HG03558 (cell line): Measurements from ENCODE around the gene MYO7B.

Experiments
- ATAC-seq: cut with Tn5 transposase; IDR thresholded peaks from one replicate; pipeline ENCODE4 v1.9.1; 2021; ENCODE audit warnings: moderate number of reproducible peaks; ENCODE audit not compliant: unreplicated experiment; ENCODE audit errors: extremely low read depth

MYO7B gene

DNA sequence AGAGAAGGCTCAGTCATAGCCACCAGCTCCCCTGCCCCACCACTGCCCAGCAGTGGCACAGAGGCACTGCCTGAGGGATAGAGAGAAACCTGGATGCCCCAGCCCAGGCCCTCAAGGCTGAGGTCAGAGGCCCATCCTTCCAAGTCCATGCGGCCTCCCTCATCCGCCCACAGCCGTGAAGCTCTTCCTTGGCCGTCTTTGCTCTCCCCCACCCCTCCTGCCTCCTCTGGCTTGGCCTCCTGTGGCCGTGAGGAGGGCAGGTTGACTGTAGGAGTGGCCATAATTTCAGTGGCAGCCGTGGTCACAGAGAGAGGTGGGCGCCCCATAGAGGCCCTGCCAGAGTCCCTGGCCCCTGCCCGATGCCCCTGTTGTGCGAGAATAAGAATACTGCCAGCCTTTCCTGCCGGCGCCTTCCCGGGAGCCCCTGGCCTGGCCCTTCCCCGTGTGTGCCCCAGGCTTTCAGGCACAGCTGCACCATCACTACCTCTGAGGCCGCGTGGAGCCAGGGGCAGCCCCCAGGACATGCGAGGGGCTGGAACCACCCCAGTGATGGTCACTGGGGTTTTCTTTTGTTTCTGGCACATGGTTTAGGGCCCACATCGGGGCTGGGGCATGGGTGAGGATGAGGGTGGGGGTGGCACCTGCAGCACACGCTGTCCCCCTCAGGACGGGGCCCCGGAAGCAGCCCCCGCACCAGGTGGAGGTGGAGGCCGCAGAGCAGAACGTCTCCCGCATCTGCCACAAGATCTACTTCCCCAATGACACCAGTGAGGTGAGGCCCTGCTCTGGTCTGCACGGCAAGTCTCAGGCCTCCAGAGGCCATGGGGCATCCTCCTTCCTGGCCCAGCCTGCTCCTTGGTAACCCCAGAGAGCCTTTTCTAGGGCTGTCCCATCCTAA lies 97.4 kb downstream of the MYO7B start:
- ATAC-seq = no peak

DNA sequence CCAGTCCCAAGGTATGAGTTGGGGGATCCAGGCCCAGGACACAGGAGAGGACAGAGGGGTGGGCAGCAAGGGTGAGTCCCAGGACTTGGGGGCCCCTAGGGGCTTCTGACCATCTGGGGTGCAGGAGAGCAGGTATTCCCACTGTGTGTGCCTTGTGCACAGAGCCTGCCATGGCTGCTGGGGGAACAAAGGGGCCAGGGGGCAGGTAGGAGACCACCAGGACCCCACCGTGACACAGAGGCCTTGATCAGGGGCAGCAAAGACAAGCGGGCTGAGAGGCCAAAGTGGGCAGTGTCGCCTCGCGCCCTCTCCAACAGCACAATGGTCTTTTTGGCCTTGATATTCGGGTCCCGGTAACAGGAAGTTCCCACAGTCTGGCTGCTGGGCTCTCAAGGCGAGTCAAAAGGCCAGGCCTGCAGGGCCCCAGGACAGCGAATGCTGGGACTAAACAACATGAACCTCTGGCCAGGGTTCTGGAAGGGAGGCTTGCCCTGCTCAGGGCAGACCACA lies 98.1 kb downstream of the MYO7B start:
- no peak for ATAC-seq

- no peak for ATAC-seq
Observed at GRCh38 chr2:127634066-127634617, 98.7 kb downstream of the MYO7B start.

DNA sequence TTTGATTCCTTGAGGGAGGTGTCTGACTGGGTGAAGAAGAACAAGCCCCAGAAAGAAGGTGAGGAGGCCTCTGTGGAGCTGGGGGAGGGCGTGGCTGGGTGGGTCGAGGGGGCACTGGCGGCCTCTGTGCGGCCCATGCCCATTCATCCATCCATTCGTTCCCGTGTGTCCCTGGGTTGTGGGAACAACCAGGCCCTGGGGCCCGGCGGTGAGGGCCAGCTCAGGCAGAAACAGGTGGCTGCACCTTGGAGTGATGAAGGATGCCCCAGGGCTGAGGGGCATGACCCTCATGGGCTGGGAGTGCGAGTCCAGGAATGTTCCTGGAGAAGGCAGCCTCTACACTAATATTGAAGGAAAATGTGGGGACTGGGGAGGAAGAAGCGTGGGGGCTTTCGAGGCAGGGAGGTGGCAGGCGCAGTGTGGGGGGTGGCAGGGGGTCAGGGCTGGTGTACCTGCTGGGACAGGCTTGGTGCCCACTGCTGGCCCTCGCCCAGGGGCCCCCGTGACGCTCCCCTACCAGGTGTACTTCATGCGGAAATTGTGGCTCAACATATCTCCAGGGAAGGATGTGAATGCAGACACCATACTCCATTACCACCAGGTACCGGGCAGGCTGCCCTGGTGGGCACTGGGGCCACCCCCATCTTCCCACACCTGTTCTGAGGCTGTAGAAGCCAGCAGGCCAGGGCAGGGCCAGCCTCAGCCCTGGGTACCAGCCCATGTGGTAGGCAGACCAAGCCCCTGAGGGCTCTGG lies 99.3 kb downstream of the MYO7B start:
- no peak for ATAC-seq

GRCh38 chr2:127635380-127636237 lies 100.1 kb downstream of the MYO7B start:
- no peak for ATAC-seq

GRCh38 chr2:127636248-127637235 lies 101.1 kb downstream of the MYO7B start:
- ATAC-seq = no peak

DNA sequence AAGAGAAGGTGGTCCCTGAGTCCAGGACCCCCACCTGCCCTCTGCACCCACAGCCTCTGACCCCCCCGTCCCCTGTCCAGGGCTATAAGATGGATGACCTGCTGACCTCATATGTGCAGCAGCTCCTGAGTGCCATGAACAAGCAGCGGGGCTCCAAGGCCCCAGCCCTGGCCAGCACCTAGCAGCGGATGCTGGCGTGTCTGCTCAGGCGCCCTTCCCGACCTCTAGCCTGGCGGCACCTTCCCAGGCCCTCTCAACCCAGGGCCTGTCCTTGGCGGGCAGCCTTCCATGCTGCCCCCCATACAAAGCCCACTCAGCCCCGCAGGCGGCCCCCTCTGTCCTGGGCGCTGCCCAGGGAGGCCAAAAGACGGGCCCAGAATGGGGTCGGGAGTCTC lies 101.8 kb downstream of the MYO7B start:
- ATAC-seq = no peak

- ATAC-seq = no peak
Observed at GRCh38 chr2:127637725-127638252, 102.3 kb downstream of the MYO7B start.

GRCh38 chr2:127638361-127639110 lies 103.1 kb downstream of the MYO7B start:
- ATAC-seq = no peak

- no peak for ATAC-seq
Observed at GRCh38 chr2:127639111-127639474, 103.6 kb downstream of the MYO7B start.

DNA sequence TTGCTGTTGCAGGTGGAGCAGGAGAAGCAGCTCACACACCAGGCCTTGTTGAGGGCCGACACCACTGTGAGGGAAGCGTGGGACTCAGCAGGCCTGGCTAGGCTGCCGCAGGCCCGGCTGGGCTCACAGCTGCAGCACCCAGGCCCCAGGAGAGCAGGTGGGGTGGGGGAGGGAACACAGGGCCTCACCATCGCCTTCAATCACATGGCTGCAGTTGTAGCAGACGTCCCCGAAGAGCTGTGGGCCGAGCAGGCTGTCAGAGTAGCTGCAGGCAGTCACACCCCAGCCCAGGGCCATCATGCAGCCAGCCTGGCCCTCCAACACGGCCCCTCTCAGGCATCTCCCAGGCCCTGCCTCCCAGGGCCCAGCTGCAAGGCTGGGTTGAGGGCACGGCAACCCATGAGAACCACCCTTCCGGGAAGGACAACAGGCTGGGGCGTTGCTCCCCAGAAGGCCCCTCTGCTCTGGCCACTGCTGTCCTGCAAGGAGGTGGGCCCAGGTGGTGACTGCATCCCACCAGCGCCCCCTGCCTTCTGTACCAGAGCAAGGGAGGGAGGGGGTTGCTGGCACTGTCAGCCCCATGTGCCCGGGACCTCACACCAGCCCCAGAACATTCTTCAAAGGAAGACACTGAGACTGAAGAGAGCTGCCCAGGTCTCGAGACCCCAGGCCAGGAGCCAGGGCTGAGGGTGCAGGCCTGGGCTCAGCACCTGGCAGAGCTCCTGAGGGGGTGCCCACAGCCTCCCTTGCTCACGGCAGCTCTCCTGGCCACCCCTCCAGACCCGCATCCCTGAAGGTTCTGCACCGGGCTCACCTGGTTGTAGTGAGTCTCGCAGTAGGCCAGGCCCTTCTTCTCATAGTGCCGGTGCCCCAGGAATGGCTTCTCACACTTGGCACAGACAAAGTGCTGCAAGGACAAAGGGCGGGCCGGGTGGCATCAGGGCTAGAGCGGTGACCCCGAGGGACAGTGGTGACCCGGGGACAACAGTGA lies 104.9 kb downstream of the MYO7B start:
- ATAC-seq = no peak

DNA sequence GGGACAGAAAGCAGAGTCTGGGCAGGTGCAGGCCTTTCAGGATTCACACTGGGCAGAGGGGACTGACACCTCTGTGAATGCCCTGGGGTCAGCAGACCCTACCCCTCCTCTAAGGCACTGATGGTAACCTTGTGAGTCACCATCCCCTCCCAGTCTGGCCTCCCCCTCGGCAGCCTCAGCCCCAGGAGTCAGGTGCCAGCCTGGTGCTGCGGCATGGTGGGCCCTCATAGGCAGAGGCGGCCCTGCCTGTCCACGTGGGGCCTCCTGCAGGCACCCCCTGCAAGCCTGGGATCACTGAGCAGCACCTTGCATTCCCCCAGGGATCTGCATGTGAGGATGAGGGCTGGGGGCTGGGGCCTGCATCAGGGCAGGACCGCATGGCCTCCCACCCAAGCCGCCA lies 105.7 kb downstream of the MYO7B start:
- no peak for ATAC-seq

- no peak for ATAC-seq
Observed at GRCh38 chr2:127641846-127642507, 106.5 kb downstream of the MYO7B start.

- ATAC-seq = no peak
Observed at GRCh38 chr2:127642706-127643438, 107.4 kb downstream of the MYO7B start.

DNA sequence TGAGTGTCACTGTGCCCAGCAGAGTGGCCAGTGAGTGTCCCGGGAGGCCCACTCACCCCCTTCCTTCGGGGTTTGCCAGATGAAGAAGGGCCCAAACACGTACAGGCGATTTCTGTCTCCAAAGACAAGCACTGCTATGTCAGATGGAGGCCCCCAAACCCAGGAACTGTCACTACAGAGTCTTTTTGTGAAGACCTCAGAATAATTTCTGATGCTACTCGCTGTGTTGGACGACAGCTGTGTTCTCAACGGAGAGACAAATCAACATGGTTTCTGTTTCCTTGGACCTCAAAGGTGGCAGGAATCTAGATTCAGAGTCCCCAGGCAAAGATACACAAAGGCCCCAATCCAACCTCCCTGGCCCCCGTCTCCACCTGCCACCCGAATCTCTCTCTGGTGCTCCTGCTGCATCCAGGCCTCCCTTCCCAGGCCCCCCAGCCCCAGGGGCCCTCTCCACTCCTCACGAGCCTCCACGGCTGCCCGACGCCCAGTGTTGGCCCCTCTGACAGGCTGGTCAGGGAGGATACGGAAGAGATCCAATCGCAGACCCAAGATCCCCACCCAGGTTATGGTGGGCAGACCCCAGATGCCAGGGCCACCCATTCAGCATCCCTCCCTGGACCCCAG lies 108.1 kb downstream of the MYO7B start:
- no peak for ATAC-seq
